Cerebellar cortex (tissue), 1 donor: ENCODE results near the gene PDE3A.
"Not testable (repeated sequence)": the region's sequence is repeated elsewhere in the genome, so short reads cannot be mapped to it uniquely, and the experiment has no call there.

Experiments used
- DNase-seq: peaks from one replicate; pipeline ENCODE4 v3.0.0-alpha.2; 2015; ENCODE audit warnings: low spot score

The PDE3A gene

GRCh38 chr12:20551742-20552442 lies 183.6 kb downstream of the PDE3A start:
- not testable (repeated sequence) for DNase-seq

GRCh38 chr12:20552586-20552985 lies 184.2 kb downstream of the PDE3A start:
- DNase-seq, result not testable (repeated sequence)

- no peak for DNase-seq
These were observed 186.7 kb downstream of the PDE3A start for GRCh38 chr12:20555015-20555414.

GRCh38 chr12:20555771-20556170 lies 187.4 kb downstream of the PDE3A start:
- no peak for DNase-seq

GRCh38 chr12:20557096-20557495 lies 188.8 kb downstream of the PDE3A start:
- no peak for DNase-seq

GRCh38 chr12:20560935-20561334 lies 192.6 kb downstream of the PDE3A start:
- DNase-seq, result no peak

- DNase-seq, result no peak
These were observed 193.5 kb downstream of the PDE3A start for GRCh38 chr12:20561871-20562270.

GRCh38 chr12:20567413-20567812 lies 199.1 kb downstream of the PDE3A start:
- DNase-seq, result no peak

- no peak for DNase-seq
These were observed 204.1 kb downstream of the PDE3A start for GRCh38 chr12:20572451-20572850.

- DNase-seq, result no peak
These were observed 208.2 kb downstream of the PDE3A start for GRCh38 chr12:20576528-20576927.

GRCh38 chr12:20577054-20577453 lies 208.7 kb downstream of the PDE3A start:
- DNase-seq, result no peak

- DNase-seq, result no peak
These were observed 209.8 kb downstream of the PDE3A start for GRCh38 chr12:20578142-20578541.

- no peak for DNase-seq
These were observed 216.8 kb downstream of the PDE3A start for GRCh38 chr12:20585055-20585625.

GRCh38 chr12:20585913-20586312 lies 217.6 kb downstream of the PDE3A start:
- DNase-seq, result no peak

GRCh38 chr12:20588042-20588441 lies 219.7 kb downstream of the PDE3A start:
- peak; percentile 73 for DNase-seq

- DNase-seq, result no peak
These were observed 222.2 kb downstream of the PDE3A start for GRCh38 chr12:20590570-20590969.

- DNase-seq, result no peak
These were observed 224.2 kb downstream of the PDE3A start for GRCh38 chr12:20592556-20592955.

- DNase-seq, result no peak
These were observed 225.3 kb downstream of the PDE3A start for GRCh38 chr12:20593611-20594010.

GRCh38 chr12:20596061-20596460 lies 227.7 kb downstream of the PDE3A start:
- no peak for DNase-seq

GRCh38 chr12:20599757-20600156 lies 231.4 kb downstream of the PDE3A start:
- no peak for DNase-seq

GRCh38 chr12:20601668-20602280 lies 233.4 kb downstream of the PDE3A start:
- DNase-seq, result peak; percentile 65

- no peak for DNase-seq
These were observed 234.5 kb downstream of the PDE3A start for GRCh38 chr12:20602641-20603391.
